ENCODE data around the gene SLC25A38. TPM values are rescaled to one million over a fixed set of nuclear protein-coding genes. Genes with fewer than 3 reads are reported as not detected.

The SLC25A38 gene
- total RNA-seq, 1 donor from 2014 or later, result 21.2 TPM

GRCh38 chr3:39419742-39420315 lies 36.7 kb downstream of the SLC25A38 start:
- Mint-ChIP-seq H3K27ac (ENCODE audit: unreplicated experiment) (no peak overlapping the region), H3K4me3 (ENCODE audit: unreplicated experiment) (no peak overlapping the region), H3K4me1 (ENCODE audit: unreplicated experiment) (no peaks in the 10 kb centered on the region), H3K36me3 (ENCODE audit: low read depth, unreplicated experiment) (peaks cover under 1% of the 10 kb centered on the region), H3K9me3 (ENCODE audit: unreplicated experiment) (no peaks in the 10 kb centered on the region), H3K27me3 (ENCODE audit: unreplicated experiment) (no peaks in the 10 kb centered on the region)
- DNase-seq (ENCODE audit: low spot score), result no peak
- no peak for TF ChIP-seq CTCF (IDR thresholded peaks at IDR 0.05; ENCODE audit: unreplicated experiment)

- no peak for TF ChIP-seq CTCF (IDR thresholded peaks at IDR 0.05; ENCODE audit: unreplicated experiment)
These were observed 37.4 kb downstream of the SLC25A38 start for GRCh38 chr3:39420543-39420942.

GRCh38 chr3:39423436-39423970 lies 40.3 kb downstream of the SLC25A38 start:
- no peak overlapping the region for H3K27ac Mint-ChIP-seq (ENCODE audit: unreplicated experiment)
- no peaks in the 10 kb centered on the region for H3K9me3 Mint-ChIP-seq (ENCODE audit: unreplicated experiment)
- no peak for TF ChIP-seq CTCF (IDR thresholded peaks at IDR 0.05; ENCODE audit: unreplicated experiment)
- no peaks in the 10 kb centered on the region for H3K36me3 Mint-ChIP-seq (ENCODE audit: low read depth, unreplicated experiment)
- H3K27me3 Mint-ChIP-seq (ENCODE audit: unreplicated experiment), result no peaks in the 10 kb centered on the region
- H3K4me3 Mint-ChIP-seq (ENCODE audit: unreplicated experiment), result no peak overlapping the region
- H3K4me1 Mint-ChIP-seq (ENCODE audit: unreplicated experiment), result no peaks in the 10 kb centered on the region
- DNase-seq (ENCODE audit: low spot score), result no peak

More at GRCh38 chr3:39420543-39420942, 37.4 kb downstream of the SLC25A38 start:
- Mint-ChIP-seq H3K36me3 (ENCODE audit: low read depth, unreplicated experiment) (no peaks in the 10 kb centered on the region), H3K4me1 (ENCODE audit: unreplicated experiment) (no peaks in the 10 kb centered on the region), H3K27me3 (ENCODE audit: unreplicated experiment) (no peaks in the 10 kb centered on the region), H3K9me3 (ENCODE audit: unreplicated experiment) (no peaks in the 10 kb centered on the region), H3K27ac (ENCODE audit: unreplicated experiment) (no peak overlapping the region), H3K4me3 (ENCODE audit: unreplicated experiment) (no peak overlapping the region)
- no peak for DNase-seq (ENCODE audit: low spot score)

GRCh38 chr3:39426312-39426711 lies 43.1 kb downstream of the SLC25A38 start:
- H3K4me1 Mint-ChIP-seq (ENCODE audit: unreplicated experiment), result peaks cover 10% of the 10 kb centered on the region
- no peak for TF ChIP-seq CTCF (IDR thresholded peaks at IDR 0.05; ENCODE audit: unreplicated experiment)
- no peaks in the 10 kb centered on the region for H3K9me3 Mint-ChIP-seq (ENCODE audit: unreplicated experiment)
- peaks cover 4% of the 10 kb centered on the region for H3K27me3 Mint-ChIP-seq (ENCODE audit: unreplicated experiment)
- H3K4me3 Mint-ChIP-seq (ENCODE audit: unreplicated experiment), result no peak overlapping the region
- DNase-seq (ENCODE audit: low spot score), result no peak
- H3K36me3 Mint-ChIP-seq (ENCODE audit: low read depth, unreplicated experiment), result peaks cover 4% of the 10 kb centered on the region
- no peak overlapping the region for H3K27ac Mint-ChIP-seq (ENCODE audit: unreplicated experiment)

GRCh38 chr3:39427506-39427905 lies 44.3 kb downstream of the SLC25A38 start:
- H3K27me3 Mint-ChIP-seq (ENCODE audit: unreplicated experiment), result peaks cover 4% of the 10 kb centered on the region
- peaks cover 10% of the 10 kb centered on the region for H3K4me1 Mint-ChIP-seq (ENCODE audit: unreplicated experiment)
- no peak overlapping the region for H3K27ac Mint-ChIP-seq (ENCODE audit: unreplicated experiment)
- TF ChIP-seq CTCF (IDR thresholded peaks at IDR 0.05; ENCODE audit: unreplicated experiment), result no peak
- peaks cover 4% of the 10 kb centered on the region for H3K36me3 Mint-ChIP-seq (ENCODE audit: low read depth, unreplicated experiment)
- H3K9me3 Mint-ChIP-seq (ENCODE audit: unreplicated experiment), result no peaks in the 10 kb centered on the region
- DNase-seq (ENCODE audit: low spot score), result no peak
- H3K4me3 Mint-ChIP-seq (ENCODE audit: unreplicated experiment), result no peak overlapping the region
